ENCODE data around the gene ADCY10. TPM values are rescaled to one million over a fixed set of nuclear protein-coding genes. Genes with fewer than 3 reads are reported as not detected.
A peak's percentile ranks its signal among the peaks of the same experiment; 100 is the strongest.

ADCY10 gene
- total RNA-seq, 1 donor from 2014 or later, result not detected

GRCh38 chr1:167802235-167802634, 111.7 kb downstream of the ADCY10 start:
- TF ChIP-seq, protein P1, sequence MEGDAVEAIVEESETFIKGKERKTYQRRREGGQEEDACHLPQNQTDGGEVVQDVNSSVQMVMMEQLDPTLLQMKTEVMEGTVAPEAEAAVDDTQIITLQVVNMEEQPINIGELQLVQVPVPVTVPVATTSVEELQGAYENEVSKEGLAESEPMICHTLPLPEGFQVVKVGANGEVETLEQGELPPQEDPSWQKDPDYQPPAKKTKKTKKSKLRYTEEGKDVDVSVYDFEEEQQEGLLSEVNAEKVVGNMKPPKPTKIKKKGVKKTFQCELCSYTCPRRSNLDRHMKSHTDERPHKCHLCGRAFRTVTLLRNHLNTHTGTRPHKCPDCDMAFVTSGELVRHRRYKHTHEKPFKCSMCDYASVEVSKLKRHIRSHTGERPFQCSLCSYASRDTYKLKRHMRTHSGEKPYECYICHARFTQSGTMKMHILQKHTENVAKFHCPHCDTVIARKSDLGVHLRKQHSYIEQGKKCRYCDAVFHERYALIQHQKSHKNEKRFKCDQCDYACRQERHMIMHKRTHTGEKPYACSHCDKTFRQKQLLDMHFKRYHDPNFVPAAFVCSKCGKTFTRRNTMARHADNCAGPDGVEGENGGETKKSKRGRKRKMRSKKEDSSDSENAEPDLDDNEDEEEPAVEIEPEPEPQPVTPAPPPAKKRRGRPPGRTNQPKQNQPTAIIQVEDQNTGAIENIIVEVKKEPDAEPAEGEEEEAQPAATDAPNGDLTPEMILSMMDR (conservative IDR thresholded peaks at IDR 0.05), result no peak
- Mint-ChIP-seq H3K4me1 (peaks cover 14% of the 10 kb centered on the region), H3K36me3 (ENCODE audit: low read depth) (peaks cover 41% of the 10 kb centered on the region), H3K27ac (ENCODE audit: unreplicated experiment) (no peak overlapping the region), H3K9me3 (peaks cover 3% of the 10 kb centered on the region), H3K4me3 (peak overlapping the region; percentile 4), H3K27me3 (ENCODE audit: low read depth) (no peaks in the 10 kb centered on the region)
- no peak for DNase-seq (ENCODE audit: low read depth, low spot score)

GRCh38 chr1:167800251-167800650, 113.7 kb downstream of the ADCY10 start:
- DNase-seq (ENCODE audit: low read depth, low spot score), result no peak
- Mint-ChIP-seq H3K4me3 (no peak overlapping the region), H3K27ac (ENCODE audit: unreplicated experiment) (no peak overlapping the region), H3K36me3 (ENCODE audit: low read depth) (peaks cover 38% of the 10 kb centered on the region), H3K9me3 (peaks cover 3% of the 10 kb centered on the region), H3K27me3 (ENCODE audit: low read depth) (no peaks in the 10 kb centered on the region), H3K4me1 (peaks cover 17% of the 10 kb centered on the region)
- TF ChIP-seq, protein P1 (conservative IDR thresholded peaks at IDR 0.05), result no peak

- H3K27me3 Mint-ChIP-seq (ENCODE audit: low read depth), result no peaks in the 10 kb centered on the region
- peaks cover 14% of the 10 kb centered on the region for H3K4me1 Mint-ChIP-seq
- no peak overlapping the region for H3K27ac Mint-ChIP-seq (ENCODE audit: unreplicated experiment)
- TF ChIP-seq, protein P1 (conservative IDR thresholded peaks at IDR 0.05), result no peak
- peaks cover 33% of the 10 kb centered on the region for H3K36me3 Mint-ChIP-seq (ENCODE audit: low read depth)
- no peak overlapping the region for H3K4me3 Mint-ChIP-seq
- peaks cover 3% of the 10 kb centered on the region for H3K9me3 Mint-ChIP-seq
- DNase-seq (ENCODE audit: low read depth, low spot score), result no peak
These were observed 114.2 kb downstream of the ADCY10 start for GRCh38 chr1:167799747-167800146.

DNA sequence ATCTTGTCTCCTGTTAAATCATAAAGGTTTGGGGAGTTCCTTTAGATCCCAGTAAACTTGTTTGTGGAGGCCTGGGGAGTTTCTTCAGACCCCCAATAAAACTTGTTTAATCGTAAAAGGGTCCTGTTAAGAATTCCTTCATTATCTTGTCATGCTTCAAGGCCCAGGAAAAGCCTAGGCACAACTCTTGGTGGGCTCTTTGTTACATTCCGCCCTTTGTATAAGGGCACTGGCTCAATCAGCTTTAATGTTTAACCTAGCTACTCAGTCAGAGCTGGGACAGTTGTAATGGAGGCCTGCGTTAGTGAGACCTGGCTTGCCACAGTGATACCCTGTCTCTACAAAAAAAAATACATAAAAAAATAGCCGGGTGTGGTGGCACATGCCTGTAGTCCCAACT, 115.0 kb downstream of the ADCY10 start:
- Mint-ChIP-seq H3K4me3 (no peak overlapping the region), H3K36me3 (ENCODE audit: low read depth) (peaks cover 27% of the 10 kb centered on the region), H3K9me3 (peaks cover 3% of the 10 kb centered on the region), H3K4me1 (peaks cover 8% of the 10 kb centered on the region), H3K27me3 (ENCODE audit: low read depth) (no peaks in the 10 kb centered on the region), H3K27ac (ENCODE audit: unreplicated experiment) (no peak overlapping the region)
- TF ChIP-seq, protein P1 (conservative IDR thresholded peaks at IDR 0.05), result no peak
- no peak for DNase-seq (ENCODE audit: low read depth, low spot score)

DNA sequence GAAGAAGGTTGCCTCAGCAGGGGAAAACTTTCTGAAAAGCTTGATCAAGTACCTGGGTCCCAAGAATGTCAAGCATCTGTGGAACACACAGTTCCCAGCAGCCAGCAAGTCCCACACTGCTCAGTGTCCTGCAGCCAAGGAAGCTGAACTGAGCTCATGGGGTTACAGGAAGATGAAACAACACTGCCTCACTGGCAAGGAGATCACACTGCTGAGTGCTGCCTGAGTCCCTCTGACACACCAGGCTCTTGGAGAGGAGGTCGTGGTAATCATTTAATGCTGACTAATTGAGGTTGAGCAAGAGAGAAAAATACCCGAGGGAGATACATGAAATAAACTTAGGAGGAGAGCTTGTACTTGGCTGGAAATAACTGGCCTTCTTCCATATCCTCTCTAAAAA, 116.9 kb downstream of the ADCY10 start:
- Mint-ChIP-seq H3K36me3 (ENCODE audit: low read depth) (peaks cover 20% of the 10 kb centered on the region), H3K9me3 (no peaks in the 10 kb centered on the region), H3K27me3 (ENCODE audit: low read depth) (no peaks in the 10 kb centered on the region), H3K27ac (ENCODE audit: unreplicated experiment) (no peak overlapping the region), H3K4me1 (peaks cover 3% of the 10 kb centered on the region), H3K4me3 (no peak overlapping the region)
- TF ChIP-seq, protein P1 (conservative IDR thresholded peaks at IDR 0.05), result no peak
- no peak for DNase-seq (ENCODE audit: low read depth, low spot score)

Measured in neural crest cell (in vitro differentiated cells).